IMR-90 (cell line): ENCODE results near the gene MTHFSD. TPM values are rescaled to one million over a fixed set of nuclear protein-coding genes. Genes with fewer than 3 reads are reported as not detected.
A peak's percentile ranks its signal among the peaks of the same experiment; 100 is the strongest.

Experiments used
- ATAC-seq: fragments of 200-7000 bp; cut with Tn5 transposase; 2 replicates; pipeline ENCODE4 v1.9.1; 2020; ENCODE audit warnings: low read depth, mild to moderate bottlenecking, moderate library complexity
- BruUV-seq: library from RNA; stranded (reverse); fragments of 400-500 nt; replicated peaks from 2 replicates; lab custom pipeline; 2021; lab: Mats Ljungman, UMichigan
- CTCF ChIA-PET: fragments of 300-600 bp; formaldehyde crosslinking; extraction: SDS; loops from one replicate; lab custom pipeline; 2021; ENCODE audit warnings: antibody characterized with exemption; lab: Yijun Ruan, JAX
- POLR2A ChIA-PET: fragments of 300-600 bp; sonication (Branson Sonifier 250); formaldehyde crosslinking; loops from one replicate; lab custom pipeline; 2022; ENCODE audit warnings: antibody characterized with exemption; ENCODE audit not compliant: unreplicated experiment; lab: Charles Lee
- DNase-seq: peaks from one replicate; pipeline ENCODE4 v3.0.0; 2013
- H2AFZ ChIP-seq: replicated peaks from 2 replicates; pipeline ENCODE3; 2013; ENCODE audit warnings: low read length, mild to moderate bottlenecking; ENCODE audit not compliant: poor library complexity
- H2AK5ac ChIP-seq: 2 replicates; pipeline ENCODE4 v1.6.1; 2013; ENCODE audit warnings: low read depth, low read length, inconsistent platforms
- H2AK9ac ChIP-seq: replicated peaks from 2 replicates; pipeline ENCODE3; 2013; ENCODE audit warnings: mild to moderate bottlenecking, low read depth, low read length, moderate library complexity; ENCODE audit not compliant: poor library complexity
- H2BK120ac ChIP-seq: 2 replicates; pipeline ENCODE4 v1.6.1; 2013; ENCODE audit warnings: low read depth, low read length, inconsistent platforms
- H2BK15ac ChIP-seq: 3 replicates; pipeline ENCODE4 v1.6.1; 2013; ENCODE audit warnings: low read depth, low read length, inconsistent platforms
- H2BK20ac ChIP-seq: 2 replicates; pipeline ENCODE4 v1.6.1; 2013; ENCODE audit warnings: low read depth, mild to moderate bottlenecking, inconsistent platforms, low read length, moderate library complexity
- H2BK5ac ChIP-seq: 2 replicates; pipeline ENCODE4 v1.6.1; 2013; ENCODE audit warnings: mild to moderate bottlenecking, low read depth, low read length, inconsistent platforms; ENCODE audit not compliant: poor library complexity, severe bottlenecking
- H3K14ac ChIP-seq: replicated peaks from 2 replicates; pipeline ENCODE4 v1.6.1; 2013; ENCODE audit warnings: low read depth, low read length, inconsistent platforms
- H3K18ac ChIP-seq: 2 replicates; pipeline ENCODE4 v1.6.1; 2013; ENCODE audit warnings: low read depth, low read length, control low read depth
- H3K23ac ChIP-seq: 2 replicates; pipeline ENCODE4 v1.6.1; 2013; ENCODE audit warnings: low read depth, low read length, inconsistent platforms
- H3K27ac ChIP-seq: 2 replicates; pipeline ENCODE4 v1.5.1; 2013; ENCODE audit warnings: mild to moderate bottlenecking, control low read depth, low read length; ENCODE audit not compliant: insufficient read depth
- H3K27me3 ChIP-seq: 2 replicates; pipeline ENCODE4 v1.6.1; 2013; ENCODE audit warnings: low read length; ENCODE audit not compliant: control insufficient read depth, insufficient read depth
- H3K36me3 ChIP-seq: 2 replicates; pipeline ENCODE4 v1.6.1; 2013; ENCODE audit warnings: low read length, mixed read lengths; ENCODE audit not compliant: control insufficient read depth, insufficient read depth
- H3K4ac ChIP-seq: 2 replicates; pipeline ENCODE4 v1.6.1; 2013; ENCODE audit warnings: low read depth, low read length, inconsistent platforms
- H3K4me1 ChIP-seq: 2 replicates; pipeline ENCODE4 v1.6.1; 2013; ENCODE audit warnings: low read length, mixed read lengths; ENCODE audit not compliant: control insufficient read depth, insufficient read depth
- H3K4me2 ChIP-seq: 2 replicates; pipeline ENCODE4 v1.6.1; 2013; ENCODE audit warnings: low read depth, mild to moderate bottlenecking, control low read depth, low read length, moderate library complexity
- H3K4me3 ChIP-seq: 2 replicates; pipeline ENCODE4 v1.5.1; 2013; ENCODE audit warnings: low read depth, mild to moderate bottlenecking, control low read depth, low read length, moderate library complexity; ENCODE audit not compliant: insufficient read depth
- H3K56ac ChIP-seq: 2 replicates; pipeline ENCODE4 v1.6.1; 2013; ENCODE audit warnings: low read length, inconsistent platforms; ENCODE audit not compliant: insufficient read depth; ENCODE audit errors: extremely low read depth
- H3K79me1 ChIP-seq, 2 experiments: 2 replicates each; pipeline ENCODE4 v1.6.1; 2013; ENCODE audit warnings: low read length in 2 of 2, inconsistent platforms in 1 of 2, low read depth in 1 of 2
- H3K9ac ChIP-seq: 2 replicates; pipeline ENCODE4 v1.6.1; 2013; ENCODE audit warnings: low read depth, low read length, control low read depth
- H3K9me1 ChIP-seq: 2 replicates; pipeline ENCODE4 v1.6.1; 2013; ENCODE audit warnings: low read length, inconsistent platforms; ENCODE audit not compliant: insufficient read depth
- H3K9me3 ChIP-seq: 2 replicates; pipeline ENCODE4 v1.6.1; 2013; ENCODE audit warnings: low read length; ENCODE audit not compliant: control insufficient read depth, insufficient read depth
- H4K20me1 ChIP-seq: 2 replicates; pipeline ENCODE4 v1.6.1; 2013; ENCODE audit warnings: low read length, inconsistent platforms; ENCODE audit not compliant: insufficient read depth
- H4K5ac ChIP-seq: 2 replicates; pipeline ENCODE4 v1.6.1; 2013; ENCODE audit warnings: mild to moderate bottlenecking, low read depth, low read length, control low read depth
- H4K8ac ChIP-seq, 2 experiments: 2 replicates each; pipeline ENCODE4 v1.6.1; 2013; ENCODE audit warnings: low read depth in 2 of 2, low read length in 2 of 2, control low read depth in 1 of 2, inconsistent platforms in 1 of 2
- H4K91ac ChIP-seq: 2 replicates; pipeline ENCODE4 v1.6.1; 2013; ENCODE audit warnings: low read depth, low read length, inconsistent platforms; ENCODE audit not compliant: insufficient read depth
- BHLHE40 ChIP-seq: fragments of 150-350 bp; IDR thresholded peaks from 2 replicates; pipeline ENCODE4 v1.6.1; 2016; ENCODE audit warnings: mild to moderate bottlenecking, low read depth, low read length
- CEBPB ChIP-seq: IDR thresholded peaks from 2 replicates; pipeline ENCODE4 v1.6.1; 2012; ENCODE audit warnings: low read depth, low read length, improper control_type of control experiment
- CHD1 ChIP-seq: IDR thresholded peaks from 2 replicates; pipeline ENCODE4 v1.6.1; 2012; ENCODE audit warnings: low read depth, low read length, improper control_type of control experiment
- MXI1 ChIP-seq: IDR thresholded peaks from 2 replicates; pipeline ENCODE4 v1.6.1; 2012; ENCODE audit warnings: low read depth, mild to moderate bottlenecking, low read length, moderate library complexity, borderline replicate concordance
- RAD21 ChIP-seq: IDR thresholded peaks from 2 replicates; pipeline ENCODE4 v1.6.1; 2012; ENCODE audit warnings: low read length, improper control_type of control experiment
- RCOR1 ChIP-seq: IDR thresholded peaks from 2 replicates; pipeline ENCODE4 v1.6.1; 2012; ENCODE audit warnings: mild to moderate bottlenecking, low read length, improper control_type of control experiment; ENCODE audit not compliant: insufficient replicate concordance
- WGBS, 2 experiments: methylation state at CpG; one replicate each; pipeline versions ENCODE4 v1.1.5 to v1.1.7; 2013; ENCODE audit warnings: missing lambda C conversion rate in 2 of 2; ENCODE audit not compliant: insufficient read length in 1 of 2; ENCODE audit errors: extremely low coverage in 2 of 2; 5-methylcytosine and 5-hydroxymethylcytosine counted together
- dilution Hi-C: fragments of 300-500 bp; cut with HindIII; formaldehyde crosslinking; loops from one replicate; pipeline ENCODE4 v1.14.3; 2018; ENCODE audit warnings: low sequenced_read_pairs; ENCODE audit not compliant: unreplicated experiment
- in situ Hi-C: fragments of 300-500 bp; cut with MboI; formaldehyde crosslinking; loops from 3 replicates; pipeline ENCODE4 v1.14.3; 2019; ENCODE audit warnings: low sequenced_read_pairs, inconsistent platforms, mixed read lengths
- intact Hi-C: fragments of 100-400 bp; cut with micrococcal nuclease; formaldehyde crosslinking; loops from 2 replicates; pipeline ENCODE4 v1.10.0; 2022
- polyA plus RNA-seq, 3 experiments: library from polyadenylated mRNA; depleted of rRNA; stranded (reverse); fragments of >200 nt; gene quantifications; 2 replicates each; pipeline ENCODE4 v1.2.3, GENCODE V29; 2012; ENCODE audit warnings: low replicate concordance in 1 of 3
- total RNA-seq: library from RNA; depleted of rRNA; stranded (reverse); fragments of >200 nt; gene quantifications from 2 replicates; pipeline ENCODE4 v1.2.3, GENCODE V29; 2012
- TF ChIP-seq, protein P1 (sequence below): fragments of 150-350 bp; IDR thresholded peaks from 2 replicates; pipeline ENCODE4 v1.6.1; 2017; ENCODE audit warnings: mild to moderate bottlenecking, antibody characterized with exemption, low read length, low read depth

Gene MTHFSD
- total and polyA plus RNA-seq, 2 of the 4 experiments (the other 2 are of a cell fraction), result 8.2 to 16.8 TPM

DNA sequence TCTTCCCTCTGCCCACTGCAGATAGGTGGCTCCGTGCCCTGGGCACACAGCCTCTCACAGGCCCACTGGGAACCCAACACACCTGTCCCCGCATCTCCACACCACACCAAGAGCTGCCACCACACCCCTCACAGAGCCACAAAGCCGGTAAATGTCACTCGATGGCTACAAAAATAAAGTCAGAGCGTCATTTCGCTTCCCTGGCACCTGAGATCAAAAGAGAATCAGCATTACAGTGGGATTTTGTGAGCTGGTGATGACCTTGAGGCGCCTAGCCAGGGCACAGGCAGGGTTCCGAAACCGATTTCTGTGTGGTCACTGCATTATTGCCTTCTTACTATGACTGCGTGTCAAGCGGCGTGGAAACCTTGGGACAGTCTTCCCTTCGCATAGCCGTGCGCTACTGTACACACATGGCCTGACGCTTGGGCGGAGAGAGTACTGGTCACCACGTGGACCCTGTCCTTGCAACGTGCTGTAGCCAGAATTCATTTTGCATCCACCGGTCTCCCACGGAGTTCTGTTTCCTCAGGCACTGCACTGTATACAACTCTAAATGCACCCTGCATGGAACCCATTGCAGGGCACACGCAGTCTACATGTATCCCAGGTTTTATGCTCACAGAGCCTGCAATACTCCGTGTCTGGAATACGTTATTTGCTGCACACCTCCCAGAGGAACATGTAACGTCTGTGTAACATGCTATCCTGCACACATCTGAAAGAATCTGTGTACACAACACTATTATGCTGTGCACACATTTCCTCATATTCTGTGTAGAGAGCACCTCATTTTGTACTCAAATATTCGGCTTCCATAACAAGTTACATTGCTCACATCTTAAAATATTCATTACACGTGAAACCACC lies 50.5 kb downstream of the MTHFSD start:
- Histone ChIP-seq H3K27ac (peak overlapping the region; percentile 100), H4K5ac (peak overlapping the region; percentile 66), H3K9me3 (no peaks in the 10 kb centered on the region), H2AK5ac (peak overlapping the region; percentile 97), H3K56ac (peak overlapping the region; percentile 90), H3K27me3 (no peaks in the 10 kb centered on the region), H4K91ac (peak overlapping the region; percentile 94), H3K18ac (peak overlapping the region; percentile 94), H3K4me2 (peak overlapping the region; percentile 96), H4K20me1 (peaks cover 56% of the 10 kb centered on the region), H3K4ac (peak overlapping the region; percentile 97), H3K79me1 (peaks cover 0 to 29% of the 10 kb centered on the region in 2 experiments; a peak in 2 of 4 replicates), H2BK20ac (peak overlapping the region; percentile 87), H3K23ac (peak overlapping the region; percentile 94), H2BK15ac (peak overlapping the region; percentile 55; the same call in 2 of the 3 replicates), H3K14ac (peak overlapping the region; percentile 91), H2AFZ (peak overlapping the region; percentile 46), H2BK5ac (peak overlapping the region; percentile 99), H3K4me1 (peaks cover 42% of the 10 kb centered on the region), H4K8ac (peak overlapping the region; percentile 49 to 73), H2BK120ac (peak overlapping the region; percentile 89), H3K36me3 (peaks cover 74% of the 10 kb centered on the region), H2AK9ac (peak overlapping the region; percentile 56), H3K4me3 (peak overlapping the region; percentile 98), H3K9ac (peak overlapping the region; percentile 98), H3K9me1 (peaks cover 20% of the 10 kb centered on the region)
- CTCF ChIA-PET, result interaction anchor here (0.7 kb wide), 1 partner anchor 252 kb away, joined by 3 read pairs; no protein-coding TSS in a partner anchor
- 60% methylated on average over 17 of the region's 27 CpGs; no CpG with 5 or more reads in 1 of the 2 experiments for WGBS, 2 experiments
- intact Hi-C loops (loop anchor here (2.0 to 10.0 kb wide), 4 partner anchors 107 to 350 kb away; no protein-coding TSS in a partner anchor), dilution Hi-C loops (no loop called here), in situ Hi-C loops (loop anchor here (5.0 kb wide), 1 partner anchor 202 kb away; no protein-coding TSS in a partner anchor)
- POLR2A ChIA-PET, result no interaction called here
- no peak for DNase-seq
- BruUV-seq, result no TSS peak
- TF ChIP-seq RCOR1, result no peak
- no peak for TF ChIP-seq RAD21
- no peak for TF ChIP-seq BHLHE40
- peak; percentile 11; the same call in 1 of the 2 replicates for TF ChIP-seq CHD1
- TF ChIP-seq, protein P1, sequence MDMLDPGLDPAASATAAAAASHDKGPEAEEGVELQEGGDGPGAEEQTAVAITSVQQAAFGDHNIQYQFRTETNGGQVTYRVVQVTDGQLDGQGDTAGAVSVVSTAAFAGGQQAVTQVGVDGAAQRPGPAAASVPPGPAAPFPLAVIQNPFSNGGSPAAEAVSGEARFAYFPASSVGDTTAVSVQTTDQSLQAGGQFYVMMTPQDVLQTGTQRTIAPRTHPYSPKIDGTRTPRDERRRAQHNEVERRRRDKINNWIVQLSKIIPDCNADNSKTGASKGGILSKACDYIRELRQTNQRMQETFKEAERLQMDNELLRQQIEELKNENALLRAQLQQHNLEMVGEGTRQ, result 0 out of 2 replicates have a peak, but pooled peaks have one; percentile 5
- TF ChIP-seq CEBPB, result no peak
- TF ChIP-seq MXI1, result peak; percentile 89; the same call in 1 of the 2 replicates
- no peak for ATAC-seq
